Keratinocyte (primary cell): ENCODE data around the gene TRIM49D1. TPM values are rescaled to one million over a fixed set of nuclear protein-coding genes. Genes with fewer than 3 reads are reported as not detected.
"Not testable (repeated sequence)": the region's sequence is repeated elsewhere in the genome, so short reads cannot be mapped to it uniquely, and the experiment has no call there.

ENCODE experiments used
- DNase-seq: peaks from one replicate; pipeline ENCODE4 v3.0.0-alpha.2; 2011; ENCODE audit warnings: low read depth, missing footprints, low spot score
- FAIRE-seq: peaks from 2 replicates; lab custom pipeline; 2011; peaks lifted over from hg19 to GRCh38; lab: Jason Lieb, UNC
- H2AFZ ChIP-seq: 2 replicates; pipeline ENCODE4 v1.6.0; 2012; ENCODE audit warnings: low read length, control low read depth, inconsistent platforms; ENCODE audit not compliant: control insufficient read depth
- H3K27ac ChIP-seq: 2 replicates; pipeline ENCODE4 v1.5.1; 2011; ENCODE audit warnings: low read length; ENCODE audit not compliant: control insufficient read depth, insufficient read depth
- H3K27me3 ChIP-seq: 3 replicates; pipeline ENCODE4 v1.6.0; 2011; ENCODE audit warnings: low read length; ENCODE audit not compliant: control insufficient read depth, insufficient read depth; ENCODE audit errors: extremely low read depth
- H3K36me3 ChIP-seq, 2 experiments: 2 replicates in 1 of 2; 3 replicates in 1 of 2; pipeline ENCODE4 v1.5.1; 2011; ENCODE audit warnings: low read length in 2 of 2, mild to moderate bottlenecking in 1 of 2; ENCODE audit not compliant: control insufficient read depth in 2 of 2, insufficient read depth in 2 of 2; ENCODE audit errors: extremely low read depth in 1 of 2
- H3K4me1 ChIP-seq: 3 replicates; pipeline ENCODE4 v1.5.1; 2011; ENCODE audit warnings: low read length; ENCODE audit not compliant: control insufficient read depth, insufficient read depth; ENCODE audit errors: extremely low read depth
- H3K4me2 ChIP-seq: 3 replicates; pipeline ENCODE4 v1.6.0; 2011; ENCODE audit warnings: low read depth, low read length; ENCODE audit not compliant: control insufficient read depth, insufficient read depth; ENCODE audit errors: extremely low read depth
- H3K4me3 ChIP-seq, 3 experiments: fragments of 200-600 bp in 1 of 3; sonication (generic) in 1 of 3; 2 replicates in 2 of 3; 3 replicates in 1 of 3; pipeline ENCODE4 v1.5.1; 2011 to 2016; ENCODE audit warnings: low read length in 3 of 3, mild to moderate bottlenecking in 3 of 3, control low read depth in 2 of 3, inconsistent platforms in 1 of 3, low read depth in 1 of 3, mixed read lengths in 1 of 3, mixed run types in 1 of 3, moderate library complexity in 1 of 3; ENCODE audit not compliant: control insufficient read depth in 2 of 3, insufficient read depth in 2 of 3; ENCODE audit errors: extremely low read depth in 1 of 3
- H3K79me2 ChIP-seq: 2 replicates; pipeline ENCODE4 v1.6.0; 2012; ENCODE audit warnings: low read length; ENCODE audit not compliant: control insufficient read depth, insufficient read depth
- H3K9ac ChIP-seq: 3 replicates; pipeline ENCODE4 v1.6.0; 2011; ENCODE audit warnings: low read length; ENCODE audit not compliant: control insufficient read depth, insufficient read depth; ENCODE audit errors: extremely low read depth
- H3K9me1 ChIP-seq: 3 replicates; pipeline ENCODE4 v1.6.0; 2011; ENCODE audit warnings: low read length; ENCODE audit not compliant: control insufficient read depth, insufficient read depth; ENCODE audit errors: extremely low read depth
- H3K9me3 ChIP-seq: 2 replicates; pipeline ENCODE4 v1.5.1; 2012; ENCODE audit warnings: low read depth, low read length; ENCODE audit not compliant: control insufficient read depth
- H4K20me1 ChIP-seq: 3 replicates; pipeline ENCODE4 v1.6.0; 2011; ENCODE audit warnings: low read length; ENCODE audit not compliant: control insufficient read depth, insufficient read depth; ENCODE audit errors: extremely low read depth
- dilution Hi-C: fragments of 300-500 bp; cut with MboI; formaldehyde crosslinking; loops from one replicate; pipeline ENCODE4 v1.7.0; 2020; ENCODE audit warnings: low sequenced_read_pairs; ENCODE audit not compliant: extremely low pct_ligation_motif_present
- polyA plus RNA-seq, 5 experiments: library from polyadenylated mRNA; depleted of rRNA in 3 of 5; stranded (reverse) in 3 of 5; stranded (forward) in 1 of 5; unstranded in 1 of 5; fragments of >200 nt; gene quantifications; 1 replicate in 1 of 5; 2 replicates in 3 of 5; 3 replicates in 1 of 5; pipeline versions ENCODE4 v1.2.1 to v1.2.3, GENCODE V29; 2011 to 2012; ENCODE audit warnings: missing spikeins in 2 of 5, low read depth in 1 of 5, low replicate concordance in 1 of 5
- small RNA-seq, 3 experiments: library from RNA; depleted of rRNA; stranded (forward); fragments of <200 nt; gene quantifications; one replicate each; pipeline ENCODE3, GENCODE V24; 2012; ENCODE audit warnings: low read depth in 3 of 3, low replicate concordance in 1 of 3; ENCODE audit not compliant: insufficient read length in 3 of 3

Gene TRIM49D1
- polyA plus RNA-seq, 1 donor (not counting 4 experiments of a cell fraction or from before 2014, with no cell fraction given): not detected

DNA sequence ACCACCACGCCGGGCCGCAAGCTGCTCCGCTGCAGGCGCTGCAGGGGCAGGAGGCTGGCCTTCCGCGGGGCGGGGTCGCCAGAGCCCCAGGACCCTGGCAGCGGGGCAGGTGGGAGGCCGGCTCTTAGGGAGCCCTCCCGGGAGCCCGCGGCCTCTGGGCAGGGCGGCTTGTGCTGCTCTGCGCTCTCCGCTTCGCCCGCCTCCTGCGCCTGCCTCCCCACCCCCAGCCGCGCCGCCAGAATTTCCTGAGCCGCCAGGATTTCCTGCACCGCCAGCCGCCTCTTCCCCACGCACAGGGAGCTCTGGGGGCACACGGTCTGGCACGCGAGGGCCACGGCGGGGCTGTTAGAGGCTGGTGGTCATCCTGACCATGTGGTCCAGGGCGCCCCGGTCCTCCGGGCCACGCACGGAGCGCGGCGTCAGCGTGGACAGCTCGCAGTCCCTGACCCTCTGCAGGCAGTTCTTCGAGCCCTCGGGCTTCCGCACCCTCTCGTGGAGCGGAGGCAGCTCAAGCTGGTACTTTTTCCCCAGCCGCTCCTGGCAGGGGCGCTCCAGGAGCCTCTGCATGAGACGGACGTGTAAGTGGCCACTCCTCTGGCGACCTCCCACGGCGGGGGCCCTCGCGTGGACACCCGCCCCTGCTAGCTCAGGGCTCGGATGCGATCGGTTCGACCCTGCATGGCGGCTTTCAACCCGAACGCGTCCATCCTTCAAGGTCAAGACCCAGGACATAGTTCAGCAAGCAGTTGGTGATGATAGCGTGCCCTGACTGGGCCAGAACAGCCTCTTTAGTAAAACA lies 57.9 kb downstream of the TRIM49D1 start:
- H3K4me3 ChIP-seq, H3K4me1 ChIP-seq, DNase-seq, dilution Hi-C loops, H3K27ac ChIP-seq, FAIRE-seq, H3K27me3 ChIP-seq, H3K4me2 ChIP-seq, H3K9me1 ChIP-seq, H2AFZ ChIP-seq, H3K36me3 ChIP-seq, H4K20me1 ChIP-seq, H3K9ac ChIP-seq, H3K79me2 ChIP-seq, H3K9me3 ChIP-seq: not testable (repeated sequence)

Small RNAs within 50 kb of the gene (small RNA-seq; reads per million reads assigned to genes)
- gene AP004607.1: 0 reads per million in 3 experiments

Other genes starting within 250 kb of the TRIM49D1 start
- not detected in 3 replicates for gene TRIM77, start 211.9 kb downstream of the TRIM49D1 start, polyA plus RNA-seq
- gene TRIM49, start 113.7 kb downstream of the TRIM49D1 start, polyA plus RNA-seq: not detected in 3 replicates
- not detected in 3 replicates for gene TRIM64B, start 43.8 kb downstream of the TRIM49D1 start, polyA plus RNA-seq
- not detected in 3 replicates for gene TRIM49D2, start 1.8 kb upstream of the TRIM49D1 start, polyA plus RNA-seq
- gene TRIM64, start 43.8 kb upstream of the TRIM49D1 start, polyA plus RNA-seq: not detected in 3 replicates
- not detected in 3 replicates for gene TRIM49C, start 108.9 kb upstream of the TRIM49D1 start, polyA plus RNA-seq
- not detected in 3 replicates for gene UBTFL1, start 163.7 kb upstream of the TRIM49D1 start, polyA plus RNA-seq
- not detected in 3 replicates for gene NAALAD2, start 212.4 kb upstream of the TRIM49D1 start, polyA plus RNA-seq